HepG2 (cell line): Measurements from ENCODE around the gene SLC22A5. TPM values are rescaled to one million over a fixed set of nuclear protein-coding genes. Genes with fewer than 3 reads are reported as not detected.
A peak's percentile ranks its signal among the peaks of the same experiment; 100 is the strongest.

ENCODE experiments used
- BCL6 ChIP-seq: IDR thresholded peaks from 2 replicates; pipeline ENCODE4 v1.6.1; 2016; ENCODE audit warnings: missing genetic modification reagents, missing compliant biosample characterization
- HNRNPUL1 ChIP-seq: fragments of 200-400 bp; formaldehyde crosslinking; IDR thresholded peaks from 2 replicates; pipeline ENCODE4 v1.6.1; 2017; ENCODE audit warnings: low read depth, mild to moderate bottlenecking, low read length, moderate library complexity
- KLF11 ChIP-seq: IDR thresholded peaks from 2 replicates; pipeline ENCODE4 v1.6.1; 2016; ENCODE audit warnings: missing compliant biosample characterization
- MEIS2 ChIP-seq: sonication (generic); formaldehyde crosslinking; IDR thresholded peaks from 2 replicates; pipeline ENCODE4 v1.9.0; 2021; ENCODE audit warnings: mild to moderate bottlenecking, missing genetic modification reagents
- NFATC3 ChIP-seq: sonication (generic); formaldehyde crosslinking; IDR thresholded peaks from 2 replicates; pipeline ENCODE4 v1.5.1; 2020; ENCODE audit warnings: mild to moderate bottlenecking, missing genetic modification reagents
- PBX3 ChIP-seq: sonication (generic); formaldehyde crosslinking; IDR thresholded peaks from 2 replicates; pipeline ENCODE4 v1.8.1; 2023; ENCODE audit warnings: missing genetic modification reagents, inconsistent platforms, borderline replicate concordance
- U2AF1 ChIP-seq: fragments of 200-400 bp; formaldehyde crosslinking; optimal IDR thresholded peaks from 2 replicates; pipeline ENCODE3; 2017; ENCODE audit warnings: mild to moderate bottlenecking, low read depth, low read length
- YEATS2 ChIP-seq: sonication (generic); formaldehyde crosslinking; IDR thresholded peaks from 2 replicates; pipeline ENCODE4 v1.4.0; 2020; ENCODE audit warnings: missing genetic modification reagents, borderline replicate concordance
- ZNF207 ChIP-seq: fragments of 450-650 bp; IDR thresholded peaks from 2 replicates; pipeline ENCODE4 v1.6.1; 2016; ENCODE audit warnings: antibody characterized with exemption, borderline replicate concordance
- ZNF232 ChIP-seq: sonication (generic); formaldehyde crosslinking; IDR thresholded peaks from 2 replicates; pipeline ENCODE4 v1.4.0; 2020; ENCODE audit warnings: missing genetic modification reagents, borderline replicate concordance
- ZNF3 ChIP-seq: IDR thresholded peaks from 2 replicates; pipeline ENCODE4 v1.7.0; 2017; ENCODE audit warnings: inconsistent platforms
- ZNF326 ChIP-seq: sonication (generic); formaldehyde crosslinking; IDR thresholded peaks from 2 replicates; pipeline ENCODE4 v1.4.0; 2020; ENCODE audit warnings: missing genetic modification reagents, borderline replicate concordance
- ZNF530 ChIP-seq: sonication (generic); formaldehyde crosslinking; IDR thresholded peaks from 2 replicates; pipeline ENCODE4 v1.5.0; 2020; ENCODE audit warnings: low read depth, mild to moderate bottlenecking, missing genetic modification reagents
- ZNF549 ChIP-seq: sonication (generic); formaldehyde crosslinking; IDR thresholded peaks from 2 replicates; pipeline ENCODE4 v1.5.0; 2020; ENCODE audit warnings: missing genetic modification reagents
- ZNF562 ChIP-seq: sonication (generic); formaldehyde crosslinking; IDR thresholded peaks from 2 replicates; pipeline ENCODE4 v1.8.0; 2022; ENCODE audit warnings: missing genetic modification reagents, borderline replicate concordance
- ZNF564 ChIP-seq: sonication (generic); formaldehyde crosslinking; IDR thresholded peaks from 2 replicates; pipeline ENCODE4 v1.8.1; 2023; ENCODE audit warnings: mild to moderate bottlenecking, missing genetic modification reagents
- ZNF572 ChIP-seq: sonication (generic); formaldehyde crosslinking; IDR thresholded peaks from 2 replicates; pipeline ENCODE4 v1.5.1; 2020; ENCODE audit warnings: mild to moderate bottlenecking, missing genetic modification reagents
- ZNF616 ChIP-seq: sonication (generic); formaldehyde crosslinking; IDR thresholded peaks from 2 replicates; pipeline ENCODE4 v1.5.0; 2020; ENCODE audit warnings: low read depth, mild to moderate bottlenecking, missing genetic modification reagents
- ZNF761 ChIP-seq: sonication (generic); formaldehyde crosslinking; conservative IDR thresholded peaks from 2 replicates; pipeline ENCODE4 v1.4.0; 2020; ENCODE audit warnings: mild to moderate bottlenecking, missing genetic modification reagents
- ZNF766 ChIP-seq: sonication (generic); formaldehyde crosslinking; IDR thresholded peaks from 2 replicates; pipeline ENCODE4 v1.5.0; 2020; ENCODE audit warnings: missing genetic modification reagents, borderline replicate concordance
- polyA plus RNA-seq, 8 experiments: library from polyadenylated mRNA; depleted of rRNA in 3 of 8; stranded (reverse) in 7 of 8; unstranded in 1 of 8; fragments of >200 nt; fragmentation: Illumina TruSeq in 4 of 8; extraction: Trizol in 4 of 8; gene quantifications; 2 replicates each; pipeline versions ENCODE4 v1.2.1 to v1.2.3, GENCODE V29; 2011 to 2016; ENCODE audit warnings: low read depth in 4 of 8, missing spikeins in 1 of 8, mixed read lengths in 1 of 8; ENCODE audit not compliant: insufficient read depth in 1 of 8
- total RNA-seq, 5 experiments: library from RNA; depleted of rRNA; stranded (reverse); fragments of >200 nt; fragmentation: Illumina TruSeq; extraction: Trizol; gene quantifications; 2 replicates each; pipeline ENCODE4 v1.2.3, GENCODE V29; 2016; ENCODE audit warnings: low read depth in 1 of 5
- TF ChIP-seq, protein P1 (sequence below), 2 experiments: IDR thresholded peaks; 2 replicates each; pipeline ENCODE4 v1.6.1; 2011 to 2012; ENCODE audit warnings: low read length in 2 of 2, borderline replicate concordance in 1 of 2, low read depth in 1 of 2, mild to moderate bottlenecking in 1 of 2, moderate library complexity in 1 of 2
- TF ChIP-seq, protein P2 (sequence below): sonication (generic); formaldehyde crosslinking; conservative IDR thresholded peaks from 2 replicates; pipeline ENCODE4 v1.4.0; 2020; ENCODE audit warnings: missing genetic modification reagents
- TF ChIP-seq, protein P3 (sequence below): sonication (generic); formaldehyde crosslinking; IDR thresholded peaks from 2 replicates; pipeline ENCODE4 v1.4.0; 2020; ENCODE audit warnings: low read depth, mild to moderate bottlenecking, missing genetic modification reagents

SLC22A5 gene
- total and polyA plus RNA-seq, 2 of the 13 experiments (the other 11 are each of a cell fraction or from before 2014, with no cell fraction given), result 7.1 to 15.1 TPM

GRCh38 chr5:132422720-132423437, 53.4 kb downstream of the SLC22A5 start (continued):
- TF ChIP-seq, protein P1, sequence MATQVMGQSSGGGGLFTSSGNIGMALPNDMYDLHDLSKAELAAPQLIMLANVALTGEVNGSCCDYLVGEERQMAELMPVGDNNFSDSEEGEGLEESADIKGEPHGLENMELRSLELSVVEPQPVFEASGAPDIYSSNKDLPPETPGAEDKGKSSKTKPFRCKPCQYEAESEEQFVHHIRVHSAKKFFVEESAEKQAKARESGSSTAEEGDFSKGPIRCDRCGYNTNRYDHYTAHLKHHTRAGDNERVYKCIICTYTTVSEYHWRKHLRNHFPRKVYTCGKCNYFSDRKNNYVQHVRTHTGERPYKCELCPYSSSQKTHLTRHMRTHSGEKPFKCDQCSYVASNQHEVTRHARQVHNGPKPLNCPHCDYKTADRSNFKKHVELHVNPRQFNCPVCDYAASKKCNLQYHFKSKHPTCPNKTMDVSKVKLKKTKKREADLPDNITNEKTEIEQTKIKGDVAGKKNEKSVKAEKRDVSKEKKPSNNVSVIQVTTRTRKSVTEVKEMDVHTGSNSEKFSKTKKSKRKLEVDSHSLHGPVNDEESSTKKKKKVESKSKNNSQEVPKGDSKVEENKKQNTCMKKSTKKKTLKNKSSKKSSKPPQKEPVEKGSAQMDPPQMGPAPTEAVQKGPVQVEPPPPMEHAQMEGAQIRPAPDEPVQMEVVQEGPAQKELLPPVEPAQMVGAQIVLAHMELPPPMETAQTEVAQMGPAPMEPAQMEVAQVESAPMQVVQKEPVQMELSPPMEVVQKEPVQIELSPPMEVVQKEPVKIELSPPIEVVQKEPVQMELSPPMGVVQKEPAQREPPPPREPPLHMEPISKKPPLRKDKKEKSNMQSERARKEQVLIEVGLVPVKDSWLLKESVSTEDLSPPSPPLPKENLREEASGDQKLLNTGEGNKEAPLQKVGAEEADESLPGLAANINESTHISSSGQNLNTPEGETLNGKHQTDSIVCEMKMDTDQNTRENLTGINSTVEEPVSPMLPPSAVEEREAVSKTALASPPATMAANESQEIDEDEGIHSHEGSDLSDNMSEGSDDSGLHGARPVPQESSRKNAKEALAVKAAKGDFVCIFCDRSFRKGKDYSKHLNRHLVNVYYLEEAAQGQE (IDR thresholded peaks at IDR 0.05; ENCODE audit: borderline replicate concordance in 1 of 2, low read depth in 1 of 2, low read length in 2 of 2), result no peak
- TF ChIP-seq, protein P2, sequence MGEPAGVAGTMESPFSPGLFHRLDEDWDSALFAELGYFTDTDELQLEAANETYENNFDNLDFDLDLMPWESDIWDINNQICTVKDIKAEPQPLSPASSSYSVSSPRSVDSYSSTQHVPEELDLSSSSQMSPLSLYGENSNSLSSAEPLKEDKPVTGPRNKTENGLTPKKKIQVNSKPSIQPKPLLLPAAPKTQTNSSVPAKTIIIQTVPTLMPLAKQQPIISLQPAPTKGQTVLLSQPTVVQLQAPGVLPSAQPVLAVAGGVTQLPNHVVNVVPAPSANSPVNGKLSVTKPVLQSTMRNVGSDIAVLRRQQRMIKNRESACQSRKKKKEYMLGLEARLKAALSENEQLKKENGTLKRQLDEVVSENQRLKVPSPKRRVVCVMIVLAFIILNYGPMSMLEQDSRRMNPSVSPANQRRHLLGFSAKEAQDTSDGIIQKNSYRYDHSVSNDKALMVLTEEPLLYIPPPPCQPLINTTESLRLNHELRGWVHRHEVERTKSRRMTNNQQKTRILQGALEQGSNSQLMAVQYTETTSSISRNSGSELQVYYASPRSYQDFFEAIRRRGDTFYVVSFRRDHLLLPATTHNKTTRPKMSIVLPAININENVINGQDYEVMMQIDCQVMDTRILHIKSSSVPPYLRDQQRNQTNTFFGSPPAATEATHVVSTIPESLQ (CRISPR knock-in tag), result no peak
- TF ChIP-seq ZNF761 (CRISPR knock-in tag) (no peak), ZNF232 (CRISPR knock-in tag) (no peak), ZNF549 (CRISPR knock-in tag) (no peak), MEIS2 (CRISPR knock-in tag) (no peak), ZNF326 (CRISPR knock-in tag) (no peak), ZNF530 (CRISPR knock-in tag) (no peak), NFATC3 (CRISPR knock-in tag) (no peak), U2AF1 (no peak), ZNF616 (CRISPR knock-in tag) (no peak), HNRNPUL1 (no peak), ZNF564 (CRISPR knock-in tag) (no peak), ZNF207 (no peak), ZNF3 (CRISPR knock-in tag) (no peak), YEATS2 (CRISPR knock-in tag) (no peak; the same call in 1 of the 2 replicates), ZNF572 (CRISPR knock-in tag) (no peak), KLF11 (CRISPR knock-in tag) (no peak), ZNF766 (CRISPR knock-in tag) (no peak), ZNF562 (CRISPR knock-in tag) (no peak), PBX3 (no peak), BCL6 (CRISPR knock-in tag) (peak; percentile 93)
- TF ChIP-seq, protein P3, sequence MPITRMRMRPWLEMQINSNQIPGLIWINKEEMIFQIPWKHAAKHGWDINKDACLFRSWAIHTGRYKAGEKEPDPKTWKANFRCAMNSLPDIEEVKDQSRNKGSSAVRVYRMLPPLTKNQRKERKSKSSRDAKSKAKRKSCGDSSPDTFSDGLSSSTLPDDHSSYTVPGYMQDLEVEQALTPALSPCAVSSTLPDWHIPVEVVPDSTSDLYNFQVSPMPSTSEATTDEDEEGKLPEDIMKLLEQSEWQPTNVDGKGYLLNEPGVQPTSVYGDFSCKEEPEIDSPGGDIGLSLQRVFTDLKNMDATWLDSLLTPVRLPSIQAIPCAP (CRISPR knock-in tag), result no peak
